ENCODE data around the gene COG8. TPM values are rescaled to one million over a fixed set of nuclear protein-coding genes. Genes with fewer than 3 reads are reported as not detected.

The COG8 gene
- total and polyA plus RNA-seq, 11 donors = 13.3 to 43.0 (median 22.8) TPM

GRCh38 chr16:69310653-69311532 lies 28.5 kb downstream of the COG8 start, which contains the start of gene VPS4A:
VPS4A (plus strand) TSS chr16:69311350; CDS start chr16:69311512, 162 bp downstream.
- WGBS, 4 donors = 9 to 41% (median 15%) methylated on average over 15 to 70 of the region's 70 CpGs

GRCh38 chr16:69309316-69309715 lies 30.0 kb downstream of the COG8 start:
- no peak for TF ChIP-seq POLR2A (IDR thresholded peaks at IDR 0.05)
- TF ChIP-seq, protein P1, sequence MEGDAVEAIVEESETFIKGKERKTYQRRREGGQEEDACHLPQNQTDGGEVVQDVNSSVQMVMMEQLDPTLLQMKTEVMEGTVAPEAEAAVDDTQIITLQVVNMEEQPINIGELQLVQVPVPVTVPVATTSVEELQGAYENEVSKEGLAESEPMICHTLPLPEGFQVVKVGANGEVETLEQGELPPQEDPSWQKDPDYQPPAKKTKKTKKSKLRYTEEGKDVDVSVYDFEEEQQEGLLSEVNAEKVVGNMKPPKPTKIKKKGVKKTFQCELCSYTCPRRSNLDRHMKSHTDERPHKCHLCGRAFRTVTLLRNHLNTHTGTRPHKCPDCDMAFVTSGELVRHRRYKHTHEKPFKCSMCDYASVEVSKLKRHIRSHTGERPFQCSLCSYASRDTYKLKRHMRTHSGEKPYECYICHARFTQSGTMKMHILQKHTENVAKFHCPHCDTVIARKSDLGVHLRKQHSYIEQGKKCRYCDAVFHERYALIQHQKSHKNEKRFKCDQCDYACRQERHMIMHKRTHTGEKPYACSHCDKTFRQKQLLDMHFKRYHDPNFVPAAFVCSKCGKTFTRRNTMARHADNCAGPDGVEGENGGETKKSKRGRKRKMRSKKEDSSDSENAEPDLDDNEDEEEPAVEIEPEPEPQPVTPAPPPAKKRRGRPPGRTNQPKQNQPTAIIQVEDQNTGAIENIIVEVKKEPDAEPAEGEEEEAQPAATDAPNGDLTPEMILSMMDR (IDR thresholded peaks at IDR 0.05) = no peak
- H3K36me3 ChIP-seq = peaks cover 0 to 19% (median 5%) of the 10 kb centered on the region in 9 donors
- no peaks in the 10 kb centered on the region for H3K9me3 ChIP-seq
- H3K27ac ChIP-seq = peak overlapping the region in 1 of 12 donors; percentile 9
- no peaks in the 10 kb centered on the region for H3K27me3 ChIP-seq
- WGBS, 4 donors = 83 to 88% (median 85%) methylated on average over 12 of the region's 12 CpGs
- ATAC-seq (no peak), DNase-seq (no peak)
- H3K4me1 ChIP-seq = peaks cover 0 to 28% (median 21%) of the 10 kb centered on the region in 12 donors
- intact Hi-C loops (cut with DNase I) = no loop called here
- no peak overlapping the region for H3K4me3 ChIP-seq

More at GRCh38 chr16:69310653-69311532, 28.5 kb downstream of the COG8 start, which contains the start of gene VPS4A:
- intact Hi-C loops (cut with DNase I) = loop anchor here in 1 of 10 donors (2.0 kb wide), 1 partner anchor 28 kb away; the partner anchor contains the start of genes COG8 and NIP7
- peak; percentile 92 to 99 (median 97) for ATAC-seq
- Histone ChIP-seq H3K9me3 (no peaks in the 10 kb centered on the region), H3K27ac (peak within 1 kb of the TSS; percentile 84 to 95 (median 91)), H3K4me3 (peak within 1 kb of the TSS; percentile 75 to 100 (median 96)), H3K36me3 (peaks cover 0 to 28% (median 21%) of the 10 kb centered on the region in 9 donors), H3K4me1 (peaks cover 0 to 41% (median 23%) of the 10 kb centered on the region in 12 donors), H3K27me3 (no peaks in the 10 kb centered on the region)
- DNase-seq = peak; percentile 95 to 98 (median 96)
- TF ChIP-seq, protein P1 (IDR thresholded peaks at IDR 0.05) = peak; percentile 70 to 97 (median 90)
- peak in 1 of 2 donors; percentile 73 for TF ChIP-seq POLR2A (IDR thresholded peaks at IDR 0.05)

GRCh38 chr16:69307856-69308255 lies 31.5 kb downstream of the COG8 start:
- TF ChIP-seq, protein P1 (IDR thresholded peaks at IDR 0.05) = no peak
- TF ChIP-seq POLR2A (IDR thresholded peaks at IDR 0.05) = no peak
- DNase-seq (peak in 1 of 5 donors; percentile 2), ATAC-seq (no peak)
- H3K4me1 ChIP-seq = peaks cover 0 to 19% (median 12%) of the 10 kb centered on the region in 12 donors
- no peaks in the 10 kb centered on the region for H3K9me3 ChIP-seq
- H3K27ac ChIP-seq = no peak overlapping the region
- H3K4me3 ChIP-seq = no peak overlapping the region
- no peaks in the 10 kb centered on the region for H3K27me3 ChIP-seq
- WGBS, 4 donors = 90 to 96% (median 94%) methylated on average over 2 of the region's 2 CpGs
- peaks cover 0 to 21% (median 3%) of the 10 kb centered on the region in 9 donors for H3K36me3 ChIP-seq
- intact Hi-C loops (cut with DNase I) = no loop called here

- Histone ChIP-seq H3K4me3 (no peak overlapping the region), H3K4me1 (peaks cover 0 to 11% (median 5%) of the 10 kb centered on the region in 12 donors), H3K27ac (no peak overlapping the region), H3K36me3 (peaks cover 0 to 22% (median 3%) of the 10 kb centered on the region in 9 donors), H3K9me3 (no peaks in the 10 kb centered on the region), H3K27me3 (no peaks in the 10 kb centered on the region)
- DNase-seq (no peak), ATAC-seq (no peak)
- 86 to 97% (median 91%) methylated on average over 1 of the region's 1 CpG for WGBS, 4 donors
- TF ChIP-seq POLR2A (IDR thresholded peaks at IDR 0.05) = no peak
- TF ChIP-seq, protein P1 (IDR thresholded peaks at IDR 0.05) = no peak
- intact Hi-C loops (cut with DNase I) = no loop called here
These were observed 32.3 kb downstream of the COG8 start for GRCh38 chr16:69307091-69307490.
